Measurements from ENCODE around the gene TRIP13. TPM values are rescaled to one million over a fixed set of nuclear protein-coding genes. Genes with fewer than 3 reads are reported as not detected.

TRIP13 gene
- total and polyA plus RNA-seq, 10 of the 15 experiments (the other 5 are each of a cell fraction or from before 2014, with no cell fraction given): 15.1 to 64.9 (median 32.2) TPM

DNA sequence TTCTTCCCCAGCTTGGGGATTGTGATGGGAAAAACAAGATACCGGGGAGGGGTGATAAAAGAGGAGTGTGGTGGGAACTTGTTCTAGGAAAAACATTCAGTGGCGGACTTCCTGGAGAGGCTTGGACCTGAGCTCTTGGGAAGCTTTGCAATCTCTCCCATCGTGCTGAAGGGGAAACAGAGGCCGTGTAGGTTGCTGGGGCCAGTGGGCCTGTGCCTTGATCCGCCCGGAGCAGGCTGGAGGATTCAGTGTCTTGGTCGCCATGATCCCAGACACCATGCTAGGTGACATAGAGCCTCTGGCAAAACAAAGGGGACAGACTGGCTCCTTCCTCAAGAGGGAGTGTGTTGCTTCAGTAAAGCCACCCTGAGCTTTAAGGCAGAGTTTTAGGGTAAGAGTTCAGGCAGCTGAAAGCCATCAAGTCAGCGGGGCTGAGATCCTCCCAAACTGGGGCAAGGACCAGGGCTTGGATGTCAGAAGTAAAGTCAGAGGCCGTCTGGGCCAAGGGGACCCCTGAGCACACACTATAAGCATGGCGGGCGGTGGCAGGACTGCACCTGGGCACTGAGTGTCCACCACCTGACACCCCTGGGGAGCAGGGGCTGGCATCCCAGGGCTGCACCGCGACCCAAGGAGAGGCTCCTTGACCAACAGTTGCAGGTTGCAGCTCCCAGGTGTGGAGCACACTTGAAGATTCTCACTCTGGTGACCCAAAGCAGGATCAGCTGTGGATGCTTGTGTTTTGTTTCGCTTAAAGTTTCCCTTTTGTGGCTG is 44.7 kb downstream of the TRIP13 start:
- TF ChIP-seq TCF12 (IDR thresholded peaks at IDR 0.05; ENCODE audit: low read depth, low read length) (no peak), JUNB (IDR thresholded peaks at IDR 0.05) (no peak), MTA2 (IDR thresholded peaks at IDR 0.05; ENCODE audit: low read depth) (no peak)
- TF ChIP-seq, protein P1, sequence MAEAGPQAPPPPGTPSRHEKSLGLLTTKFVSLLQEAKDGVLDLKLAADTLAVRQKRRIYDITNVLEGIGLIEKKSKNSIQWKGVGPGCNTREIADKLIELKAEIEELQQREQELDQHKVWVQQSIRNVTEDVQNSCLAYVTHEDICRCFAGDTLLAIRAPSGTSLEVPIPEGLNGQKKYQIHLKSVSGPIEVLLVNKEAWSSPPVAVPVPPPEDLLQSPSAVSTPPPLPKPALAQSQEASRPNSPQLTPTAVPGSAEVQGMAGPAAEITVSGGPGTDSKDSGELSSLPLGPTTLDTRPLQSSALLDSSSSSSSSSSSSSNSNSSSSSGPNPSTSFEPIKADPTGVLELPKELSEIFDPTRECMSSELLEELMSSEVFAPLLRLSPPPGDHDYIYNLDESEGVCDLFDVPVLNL (IDR thresholded peaks at IDR 0.05; ENCODE audit: low read depth, low read length): no peak
- no peak for FAIRE-seq
- Histone ChIP-seq H3K27me3 (replicated peaks in 1 of 2; ENCODE audit: control insufficient read depth in 2 of 2, insufficient read depth in 2 of 2, low read length in 1 of 2) (no peaks in the 10 kb centered on the region), H3K4me2 (ENCODE audit: control insufficient read depth, insufficient read depth) (no peak overlapping the region), H3K9me3 (replicated peaks; ENCODE audit: control insufficient read depth, insufficient read depth, low read length) (no peaks in the 10 kb centered on the region), H3K9ac (ENCODE audit: control insufficient read depth, insufficient read depth, low read length) (no peak overlapping the region), H3K36me3 (ENCODE audit: control insufficient read depth in 2 of 2, insufficient read depth in 2 of 2, low read length in 1 of 2) (no peaks in the 10 kb centered on the region), H3K27ac (ENCODE audit: control insufficient read depth, insufficient read depth) (no peak overlapping the region), H3K4me3 (no peak overlapping the region), H4K20me1 (ENCODE audit: control insufficient read depth, insufficient read depth) (no peaks in the 10 kb centered on the region), H3K4me1 (ENCODE audit: control insufficient read depth, insufficient read depth, low read length) (no peaks in the 10 kb centered on the region), H3K79me2 (ENCODE audit: control insufficient read depth, insufficient read depth, low read length) (no peaks in the 10 kb centered on the region), H2AFZ (ENCODE audit: control insufficient read depth, low read depth, low read length) (no peak overlapping the region)
- CTCF ChIA-PET: no interaction called here
- in situ Hi-C loops (cut with MboI) (loop anchor here (10.0 kb wide), 1 partner anchor 717 kb away; no protein-coding TSS in a partner anchor), intact Hi-C loops (cut with micrococcal nuclease; ENCODE audit: unreplicated experiment) (no loop called here)
- BruUV-seq (replicated peaks): no TSS peak
- SMC1A ChIA-PET (ENCODE audit: uncharacterized antibody, unreplicated experiment): interaction anchor here (1.0 to 1.3 kb wide), 2 partner anchors 14 to 207 kb away, joined by 3 read pairs; no protein-coding TSS in a partner anchor
- 35% methylated on average over 14 of the region's 14 CpGs for WGBS (ENCODE audit: insufficient coverage, insufficient replicate concordance, low lambda C conversion rate, missing lambda C conversion rate)
- DNase-seq (ENCODE audit: low read depth, low spot score): no peak
- RAD21 ChIA-PET (ENCODE audit: unreplicated experiment): no interaction called here
- ATAC-seq: no peak
- POLR2A ChIA-PET: no interaction called here

DNA sequence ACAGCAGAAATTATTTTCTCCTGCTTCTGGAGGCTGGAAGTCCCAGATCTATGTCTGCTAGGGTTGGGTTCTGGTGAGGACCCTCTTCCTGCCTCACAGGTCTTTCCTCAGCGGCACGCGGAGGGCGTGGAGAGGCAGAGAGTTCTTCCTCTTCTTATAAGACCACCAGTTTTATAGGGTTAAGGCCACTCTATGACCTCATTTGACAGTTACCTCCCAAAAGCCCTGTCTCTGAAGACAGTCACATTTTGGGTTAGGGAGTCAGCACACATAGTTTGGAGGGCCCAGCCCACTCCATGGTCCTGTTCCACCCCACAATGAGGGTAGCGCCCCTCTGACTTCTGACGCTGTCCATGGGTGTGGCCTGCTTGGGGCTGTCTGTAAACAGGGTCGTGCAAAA is 46.7 kb downstream of the TRIP13 start:
- whole genome bisulfite sequencing (ENCODE audit: insufficient coverage, insufficient replicate concordance, low lambda C conversion rate, missing lambda C conversion rate): 61% methylated on average over 7 of the region's 7 CpGs
- H3K36me3 ChIP-seq (ENCODE audit: control insufficient read depth in 2 of 2, insufficient read depth in 2 of 2, low read length in 1 of 2): no peaks in the 10 kb centered on the region
- ATAC-seq (no peak), FAIRE-seq (no peak), DNase-seq (ENCODE audit: low read depth, low spot score) (no peak)
- no TSS peak for BruUV-seq (replicated peaks)
- ChIA-PET RAD21 (ENCODE audit: unreplicated experiment) (no interaction called here), CTCF (interaction anchor here (0.9 kb wide), 1 partner anchor 119 kb away, joined by 3 read pairs; no protein-coding TSS in a partner anchor), POLR2A (no interaction called here), SMC1A (ENCODE audit: uncharacterized antibody, unreplicated experiment) (interaction anchor here (1.2 kb wide), 1 partner anchor 45 kb away, joined by 3 read pairs; no protein-coding TSS in a partner anchor)
- intact Hi-C loops (cut with micrococcal nuclease; ENCODE audit: unreplicated experiment): no loop called here
- H3K4me1 ChIP-seq (ENCODE audit: control insufficient read depth, insufficient read depth, low read length): no peaks in the 10 kb centered on the region
- no peaks in the 10 kb centered on the region for H3K79me2 ChIP-seq (ENCODE audit: control insufficient read depth, insufficient read depth, low read length)
- no peak overlapping the region for H3K27ac ChIP-seq (ENCODE audit: control insufficient read depth, insufficient read depth)
- no peaks in the 10 kb centered on the region for H3K27me3 ChIP-seq (replicated peaks in 1 of 2; ENCODE audit: control insufficient read depth in 2 of 2, insufficient read depth in 2 of 2, low read length in 1 of 2)
- H2AFZ ChIP-seq (ENCODE audit: control insufficient read depth, low read depth, low read length): no peak overlapping the region
- no peak overlapping the region for H3K9ac ChIP-seq (ENCODE audit: control insufficient read depth, insufficient read depth, low read length)
- H4K20me1 ChIP-seq (ENCODE audit: control insufficient read depth, insufficient read depth): no peaks in the 10 kb centered on the region
- H3K4me2 ChIP-seq (ENCODE audit: control insufficient read depth, insufficient read depth): no peak overlapping the region
- in situ Hi-C loops (cut with MboI): loop anchor here (10.0 kb wide), 1 partner anchor 715 kb away; no protein-coding TSS in a partner anchor
- no peak overlapping the region for H3K4me3 ChIP-seq
- no peaks in the 10 kb centered on the region for H3K9me3 ChIP-seq (replicated peaks; ENCODE audit: control insufficient read depth, insufficient read depth, low read length)
- TF ChIP-seq TAF1 (IDR thresholded peaks at IDR 0.05; ENCODE audit: borderline replicate concordance, low read depth, low read length) (no peak), DPF2 (IDR thresholded peaks at IDR 0.05) (no peak), ATF7 (IDR thresholded peaks at IDR 0.05; ENCODE audit: low read depth) (no peak), BRCA1 (IDR thresholded peaks at IDR 0.05; ENCODE audit: low read depth, low read length) (no peak), ZBED1 (IDR thresholded peaks at IDR 0.05; ENCODE audit: borderline replicate concordance) (no peak), JUND (IDR thresholded peaks at IDR 0.05; ENCODE audit: low read depth, low read length) (no peak)
- TF ChIP-seq, protein P2, sequence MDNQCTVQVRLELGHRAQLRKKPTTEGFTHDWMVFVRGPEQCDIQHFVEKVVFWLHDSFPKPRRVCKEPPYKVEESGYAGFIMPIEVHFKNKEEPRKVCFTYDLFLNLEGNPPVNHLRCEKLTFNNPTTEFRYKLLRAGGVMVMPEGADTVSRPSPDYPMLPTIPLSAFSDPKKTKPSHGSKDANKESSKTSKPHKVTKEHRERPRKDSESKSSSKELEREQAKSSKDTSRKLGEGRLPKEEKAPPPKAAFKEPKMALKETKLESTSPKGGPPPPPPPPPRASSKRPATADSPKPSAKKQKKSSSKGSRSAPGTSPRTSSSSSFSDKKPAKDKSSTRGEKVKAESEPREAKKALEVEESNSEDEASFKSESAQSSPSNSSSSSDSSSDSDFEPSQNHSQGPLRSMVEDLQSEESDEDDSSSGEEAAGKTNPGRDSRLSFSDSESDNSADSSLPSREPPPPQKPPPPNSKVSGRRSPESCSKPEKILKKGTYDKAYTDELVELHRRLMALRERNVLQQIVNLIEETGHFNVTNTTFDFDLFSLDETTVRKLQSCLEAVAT (IDR thresholded peaks at IDR 0.05): no peak
- TF ChIP-seq, protein P1 (IDR thresholded peaks at IDR 0.05; ENCODE audit: low read depth, low read length): no peak

Measured in GM12878 (cell line).